ENCODE results near the gene FLOT1.

FLOT1 gene

DNA sequence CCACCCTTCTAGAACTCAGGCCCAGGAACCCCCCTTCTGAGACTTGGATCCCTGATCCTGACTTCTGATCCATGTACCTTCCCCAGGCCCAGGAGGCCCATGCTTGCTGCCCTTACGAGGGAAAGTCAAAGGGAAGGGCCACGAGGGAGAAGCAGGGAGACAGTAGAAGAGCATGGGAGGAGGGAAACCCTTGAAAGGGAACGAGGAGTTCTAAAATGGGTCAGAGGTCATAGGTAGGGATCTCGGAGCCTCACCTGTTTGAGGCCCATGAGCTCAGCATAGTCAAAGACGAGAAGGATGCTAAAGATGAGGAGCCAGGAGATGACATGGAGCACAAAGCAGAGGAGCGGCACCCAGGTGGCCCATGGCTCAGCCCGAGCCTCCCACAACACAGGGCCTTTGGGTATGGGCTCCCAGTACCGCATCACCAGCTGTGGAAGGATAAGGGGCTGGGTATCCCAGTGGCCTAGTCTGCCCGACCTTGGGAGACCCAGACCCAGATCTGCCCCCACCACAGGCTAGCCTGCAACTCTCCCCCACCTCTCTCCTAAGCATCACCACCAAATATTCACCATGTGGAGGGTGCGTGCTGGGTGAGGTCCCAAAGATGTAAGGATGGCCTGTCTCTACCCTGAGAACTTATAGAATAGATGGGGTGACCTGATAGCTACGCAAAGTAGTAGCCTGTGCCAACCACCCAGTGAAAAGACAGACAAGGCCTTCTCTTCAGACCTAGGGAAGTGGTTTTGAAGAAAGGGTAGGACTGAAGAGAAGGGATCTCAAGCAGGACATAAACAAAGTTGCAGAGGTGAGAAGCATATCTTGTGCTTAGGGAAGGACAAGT is 53.2 kb downstream of the FLOT1 start:
- Histone ChIP-seq H3K36me3 (replicated peaks in 1 of 2; ENCODE audit: control insufficient read depth in 2 of 2, insufficient read depth in 2 of 2, low read length in 2 of 2) (peaks cover 2 to 29% of the 10 kb centered on the region in 2 donors), H3K18ac (ENCODE audit: low read length) (peak overlapping the region; percentile 32), H3K14ac (ENCODE audit: low read length) (no peak overlapping the region), H3K4ac (ENCODE audit: low read length) (no peak overlapping the region), H4K8ac (ENCODE audit: low read depth, low read length) (no peak overlapping the region), H2BK15ac (ENCODE audit: low read length) (peak overlapping the region; percentile 41), H2BK120ac (ENCODE audit: low read depth, low read length) (no peak overlapping the region), H3K27me3 (ENCODE audit: control insufficient read depth in 3 of 3, insufficient read depth in 3 of 3, low read depth in 1 of 3, low read length in 3 of 3) (no peaks in the 10 kb centered on the region), H3K4me2 (ENCODE audit: insufficient read depth, low read length, poor library complexity, severe bottlenecking) (no peak overlapping the region), H3K9me3 (replicated peaks in 1 of 2; ENCODE audit: control insufficient read depth in 2 of 2, insufficient read depth in 1 of 2, low read depth in 1 of 2, low read length in 2 of 2) (no peaks in the 10 kb centered on the region), H3K79me1 (ENCODE audit: low read depth, low read length) (peaks cover 9% of the 10 kb centered on the region), H3K9ac (ENCODE audit: low read depth, low read length, poor library complexity) (no peak overlapping the region), H2BK5ac (ENCODE audit: low read length) (no peak overlapping the region), H3K4me1 (ENCODE audit: control insufficient read depth in 2 of 2, insufficient read depth in 1 of 2, low read depth in 1 of 2, low read length in 2 of 2) (peaks cover 37 to 45% of the 10 kb centered on the region in 2 donors), H3K27ac (replicated peaks; ENCODE audit: low read length) (no peak overlapping the region), H4K91ac (ENCODE audit: low read depth, low read length, poor library complexity) (no peak overlapping the region), H2AK5ac (ENCODE audit: low read depth, low read length) (peak overlapping the region; percentile 91), H3K4me3 (ENCODE audit: low read length in 2 of 2) (peak overlapping the region in 1 of 2 donors; percentile 97), H3K23ac (ENCODE audit: low read depth, low read length, poor library complexity) (no peak overlapping the region), H2BK12ac (ENCODE audit: low read length) (peak overlapping the region; percentile 18), H2AFZ (ENCODE audit: low read length) (no peak overlapping the region)
- WGBS, 2 donors (ENCODE audit: extremely low coverage in 2 of 2, insufficient read length in 2 of 2, insufficient replicate concordance in 1 of 2) = no CpG with 5 or more reads among the region's 11 CpGs
- no peak for DNase-seq (ENCODE audit: low spot score)

- Histone ChIP-seq H3K27ac (replicated peaks; ENCODE audit: low read length) (no peak overlapping the region), H3K4me1 (ENCODE audit: control insufficient read depth in 2 of 2, insufficient read depth in 1 of 2, low read depth in 1 of 2, low read length in 2 of 2) (peaks cover 42 to 50% of the 10 kb centered on the region in 2 donors), H3K14ac (ENCODE audit: low read length) (no peak overlapping the region), H2BK120ac (ENCODE audit: low read depth, low read length) (no peak overlapping the region), H3K18ac (ENCODE audit: low read length) (no peak overlapping the region), H3K9ac (ENCODE audit: low read depth, low read length, poor library complexity) (no peak overlapping the region), H2BK15ac (ENCODE audit: low read length) (peak overlapping the region; percentile 41), H3K4me3 (ENCODE audit: low read length in 2 of 2) (peak overlapping the region in 1 of 2 donors; percentile 97), H3K27me3 (ENCODE audit: control insufficient read depth in 3 of 3, insufficient read depth in 3 of 3, low read depth in 1 of 3, low read length in 3 of 3) (no peaks in the 10 kb centered on the region), H2BK12ac (ENCODE audit: low read length) (no peak overlapping the region), H3K36me3 (replicated peaks in 1 of 2; ENCODE audit: control insufficient read depth in 2 of 2, insufficient read depth in 2 of 2, low read length in 2 of 2) (peaks cover 2 to 29% of the 10 kb centered on the region in 2 donors), H3K9me3 (replicated peaks in 1 of 2; ENCODE audit: control insufficient read depth in 2 of 2, insufficient read depth in 1 of 2, low read depth in 1 of 2, low read length in 2 of 2) (no peaks in the 10 kb centered on the region), H3K23ac (ENCODE audit: low read depth, low read length, poor library complexity) (no peak overlapping the region), H3K79me1 (ENCODE audit: low read depth, low read length) (peaks cover 9% of the 10 kb centered on the region), H2AFZ (ENCODE audit: low read length) (no peak overlapping the region), H3K4ac (ENCODE audit: low read length) (no peak overlapping the region), H2BK5ac (ENCODE audit: low read length) (peak overlapping the region; percentile 49), H4K8ac (ENCODE audit: low read depth, low read length) (no peak overlapping the region), H4K91ac (ENCODE audit: low read depth, low read length, poor library complexity) (no peak overlapping the region), H2AK5ac (ENCODE audit: low read depth, low read length) (peak overlapping the region; percentile 91), H3K4me2 (ENCODE audit: insufficient read depth, low read length, poor library complexity, severe bottlenecking) (no peak overlapping the region)
- no peak for DNase-seq (ENCODE audit: low spot score)
- WGBS, 2 donors (ENCODE audit: extremely low coverage in 2 of 2, insufficient read length in 2 of 2, insufficient replicate concordance in 1 of 2) = no CpG with 5 or more reads among the region's 9 CpGs
Observed at GRCh38 chr6:30688569-30688968, 53.9 kb downstream of the FLOT1 start.

DNA sequence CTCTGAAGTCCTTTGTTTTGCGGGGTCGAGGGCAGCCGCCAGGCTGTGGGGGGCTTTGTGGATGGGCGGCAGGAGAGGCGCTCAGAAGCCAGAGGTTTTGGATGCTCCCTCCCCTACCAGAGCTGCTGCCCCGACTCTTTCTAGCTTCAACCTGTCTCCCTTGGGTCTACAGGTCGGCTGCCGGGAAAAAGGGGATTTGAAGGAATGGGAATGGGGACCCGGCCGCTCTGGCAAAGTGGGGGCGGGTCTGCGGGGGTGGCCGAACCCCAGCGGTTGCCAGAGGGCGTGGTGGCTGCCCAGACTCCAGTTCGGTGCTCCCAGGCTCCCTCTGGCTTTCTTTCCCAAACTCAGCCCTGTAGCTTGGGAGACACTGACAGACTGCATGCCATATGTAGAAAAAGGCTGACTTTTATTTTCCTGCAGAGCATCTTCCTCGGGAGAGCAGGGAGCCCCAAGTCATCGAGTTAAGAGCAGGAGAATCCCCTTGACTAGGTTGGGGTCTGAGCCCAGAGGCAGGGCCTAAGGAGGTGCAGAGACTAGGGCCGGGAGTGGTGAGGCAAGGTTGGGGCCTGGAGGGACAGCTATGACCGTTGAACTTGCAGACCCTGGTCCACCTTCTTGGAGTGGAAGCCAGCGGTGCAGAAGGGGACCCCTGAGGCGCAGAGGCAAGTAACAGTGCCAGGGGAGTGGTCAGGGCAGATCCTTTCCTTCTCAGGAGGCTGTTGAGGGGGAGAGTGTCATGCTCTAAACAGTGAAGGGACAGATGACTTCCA is 54.6 kb downstream of the FLOT1 start:
- Histone ChIP-seq H2BK120ac (ENCODE audit: low read depth, low read length) (peak overlapping the region; percentile 7), H3K79me1 (ENCODE audit: low read depth, low read length) (peaks cover 9% of the 10 kb centered on the region), H3K18ac (ENCODE audit: low read length) (peak overlapping the region; percentile 96), H3K14ac (ENCODE audit: low read length) (peak overlapping the region; percentile 72), H3K4me1 (ENCODE audit: control insufficient read depth in 2 of 2, insufficient read depth in 1 of 2, low read depth in 1 of 2, low read length in 2 of 2) (peaks cover 48 to 57% of the 10 kb centered on the region in 2 donors), H3K4ac (ENCODE audit: low read length) (no peak overlapping the region), H2BK5ac (ENCODE audit: low read length) (peak overlapping the region; percentile 49), H2AK5ac (ENCODE audit: low read depth, low read length) (peak overlapping the region; percentile 27), H4K91ac (ENCODE audit: low read depth, low read length, poor library complexity) (no peak overlapping the region), H3K9me3 (replicated peaks in 1 of 2; ENCODE audit: control insufficient read depth in 2 of 2, insufficient read depth in 1 of 2, low read depth in 1 of 2, low read length in 2 of 2) (no peaks in the 10 kb centered on the region), H3K4me2 (ENCODE audit: insufficient read depth, low read length, poor library complexity, severe bottlenecking) (peak overlapping the region; percentile 64), H3K27me3 (ENCODE audit: control insufficient read depth in 3 of 3, insufficient read depth in 3 of 3, low read depth in 1 of 3, low read length in 3 of 3) (no peaks in the 10 kb centered on the region), H3K36me3 (replicated peaks in 1 of 2; ENCODE audit: control insufficient read depth in 2 of 2, insufficient read depth in 2 of 2, low read length in 2 of 2) (peaks cover 2 to 32% of the 10 kb centered on the region in 2 donors), H4K8ac (ENCODE audit: low read depth, low read length) (peak overlapping the region; percentile 9), H2BK12ac (ENCODE audit: low read length) (peak overlapping the region; percentile 44), H3K27ac (replicated peaks; ENCODE audit: low read length) (peak overlapping the region; percentile 93), H2BK15ac (ENCODE audit: low read length) (peak overlapping the region; percentile 9), H3K4me3 (ENCODE audit: low read length in 2 of 2) (peak overlapping the region; percentile 83 to 91), H2AFZ (ENCODE audit: low read length) (peak overlapping the region; percentile 87), H3K9ac (ENCODE audit: low read depth, low read length, poor library complexity) (peak overlapping the region; percentile 94), H3K23ac (ENCODE audit: low read depth, low read length, poor library complexity) (peak overlapping the region; percentile 95)
- no CpG with 5 or more reads among the region's 22 CpGs for WGBS, 2 donors (ENCODE audit: extremely low coverage in 2 of 2, insufficient read length in 2 of 2, insufficient replicate concordance in 1 of 2)
- DNase-seq (ENCODE audit: low spot score) = no peak
